ENCODE results near the gene LNPK. TPM values are rescaled to one million over a fixed set of nuclear protein-coding genes. Genes with fewer than 3 reads are reported as not detected.

Gene LNPK
- total RNA-seq, 1 experiment from 2014 or later: 10.3 TPM

GRCh38 chr2:175999283-175999819 lies 2.7 kb downstream of the LNPK start:
- DNase-seq (ENCODE audit: low spot score): no peak
- ATAC-seq: no peak
- TF ChIP-seq ESRRA (CRISPR knock-in tag; IDR thresholded peaks at IDR 0.05; ENCODE audit: borderline replicate concordance): no peak
- no peak for TF ChIP-seq ZSCAN18 (CRISPR knock-in tag; IDR thresholded peaks at IDR 0.05)
- TF ChIP-seq E2F1 (CRISPR knock-in tag; IDR thresholded peaks at IDR 0.05): no peak
- TF ChIP-seq GABPB1 (CRISPR knock-in tag; IDR thresholded peaks at IDR 0.05): no peak
- no peak for TF ChIP-seq RELA (CRISPR knock-in tag; IDR thresholded peaks at IDR 0.05; ENCODE audit: borderline replicate concordance)
- TF ChIP-seq E2F5 (CRISPR knock-in tag; IDR thresholded peaks at IDR 0.05): no peak
- TF ChIP-seq HMGA2 (CRISPR knock-in tag; IDR thresholded peaks at IDR 0.05): no peak
- TF ChIP-seq ELF4 (CRISPR knock-in tag; IDR thresholded peaks at IDR 0.05; ENCODE audit: low read depth): no peak
- no peak for TF ChIP-seq MAX (CRISPR knock-in tag; IDR thresholded peaks at IDR 0.05)
- no peak for TF ChIP-seq NFYB (CRISPR knock-in tag; conservative IDR thresholded peaks at IDR 0.05; ENCODE audit: low read depth)
- TF ChIP-seq SMAD4 (CRISPR knock-in tag; IDR thresholded peaks at IDR 0.05): no peak
- TF ChIP-seq FOXK1 (CRISPR knock-in tag; IDR thresholded peaks at IDR 0.05): no peak
- no peak for TF ChIP-seq JUN (CRISPR knock-in tag; IDR thresholded peaks at IDR 0.05)
- TF ChIP-seq TCF7 (CRISPR knock-in tag; IDR thresholded peaks at IDR 0.05; ENCODE audit: low read depth): no peak
- no peak for TF ChIP-seq KAT7 (CRISPR knock-in tag; IDR thresholded peaks at IDR 0.05; ENCODE audit: borderline replicate concordance)
- TF ChIP-seq SP1 (CRISPR knock-in tag; conservative IDR thresholded peaks at IDR 0.05): no peak
- Mint-ChIP-seq H3K9me3 (no peaks in the 10 kb centered on the region), H3K4me3 (no peak overlapping the region), H3K36me3 (no peaks in the 10 kb centered on the region), H3K4me1 (peaks cover 14% of the 10 kb centered on the region), H3K27ac (no peak overlapping the region), H3K27me3 (ENCODE audit: low read depth) (peaks cover 19% of the 10 kb centered on the region)
- CTCF ChIA-PET: no interaction called here
- POLR2A ChIA-PET: no interaction called here

- Mint-ChIP-seq H3K27me3 (ENCODE audit: low read depth) (no peaks in the 10 kb centered on the region), H3K4me3 (no peak overlapping the region), H3K4me1 (no peaks in the 10 kb centered on the region), H3K9me3 (no peaks in the 10 kb centered on the region), H3K27ac (no peak overlapping the region), H3K36me3 (0 out of 2 replicates have a peak, but pooled peaks cover 6% of the 10 kb centered on the region)
- ATAC-seq (no peak), DNase-seq (ENCODE audit: low spot score) (no peak)
- POLR2A ChIA-PET: no interaction called here
- CTCF ChIA-PET: no interaction called here
- TF ChIP-seq ATF2 (CRISPR knock-in tag; IDR thresholded peaks at IDR 0.05; ENCODE audit: borderline replicate concordance, low read depth): no peak
- no peak for TF ChIP-seq IRF2 (CRISPR knock-in tag; IDR thresholded peaks at IDR 0.05; ENCODE audit: borderline replicate concordance, low read depth)
- TF ChIP-seq RORB (CRISPR knock-in tag; IDR thresholded peaks at IDR 0.05): no peak
- no peak for TF ChIP-seq ZNF532 (CRISPR knock-in tag; IDR thresholded peaks at IDR 0.05; ENCODE audit: borderline replicate concordance)
- no peak for TF ChIP-seq ARID4B (CRISPR knock-in tag; IDR thresholded peaks at IDR 0.05; ENCODE audit: borderline replicate concordance)
- no peak for TF ChIP-seq ELF4 (CRISPR knock-in tag; IDR thresholded peaks at IDR 0.05; ENCODE audit: low read depth)
- no peak for TF ChIP-seq TEAD1 (CRISPR knock-in tag; IDR thresholded peaks at IDR 0.05)
- no peak for TF ChIP-seq MAX (CRISPR knock-in tag; IDR thresholded peaks at IDR 0.05)
Measured at GRCh38 chr2:175990099-175990498, 12.0 kb downstream of the LNPK start.

Data from WTC11 (cell line).